NCI-H69 (cell line): ENCODE data around the gene AGPAT3.
"Not testable (repeated sequence)": the region's sequence is repeated elsewhere in the genome, so short reads cannot be mapped to it uniquely, and the experiment has no call there.

ENCODE experiments used
- DNase-seq: peaks from one replicate; lab custom pipeline; 2025; lab: John Stamatoyannopoulos, UW

The AGPAT3 gene

DNA sequence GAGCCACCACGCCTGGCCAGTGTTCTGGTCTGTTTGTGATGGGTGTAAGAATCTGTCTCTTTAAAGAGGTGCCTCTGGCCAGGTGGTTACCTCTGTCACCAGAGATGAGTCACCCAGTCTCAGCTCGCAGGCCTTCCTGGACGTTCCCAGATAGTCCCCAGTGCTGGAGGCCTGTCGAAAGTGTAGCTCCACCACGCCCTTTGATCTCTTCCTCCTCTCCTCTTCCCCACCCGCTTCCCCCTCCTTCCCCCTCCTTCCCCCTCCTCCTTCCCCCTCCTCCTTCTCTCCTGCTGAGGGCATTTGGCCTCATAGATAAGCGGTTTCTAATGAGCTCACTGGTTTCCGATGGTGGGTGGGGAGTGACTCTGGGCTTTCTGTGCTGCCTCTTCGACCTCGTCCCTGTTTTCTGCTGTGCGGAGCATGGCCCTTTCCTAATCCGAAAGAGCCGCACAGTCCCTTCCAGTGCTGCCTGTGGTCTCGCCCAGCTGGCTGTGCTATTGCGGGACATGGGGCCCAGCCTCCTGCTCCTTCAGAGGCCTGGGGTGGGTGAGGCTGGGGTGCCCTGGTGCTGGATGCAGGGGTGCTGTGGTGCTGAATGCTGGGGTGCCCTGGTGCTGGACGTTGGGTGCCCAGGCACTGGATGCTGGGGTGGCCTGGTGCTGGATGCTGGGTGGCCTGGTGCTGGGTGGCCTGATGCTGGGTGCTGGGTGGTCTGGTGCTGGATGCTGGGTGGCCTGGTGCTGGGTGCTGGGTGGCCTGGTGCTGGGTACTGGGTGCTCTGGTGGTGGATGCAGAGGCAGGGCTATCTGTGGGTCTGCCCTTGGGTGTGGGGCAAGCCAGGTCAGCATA is 19.2 kb downstream of the AGPAT3 start:
- DNase-seq: peak; percentile 86

DNA sequence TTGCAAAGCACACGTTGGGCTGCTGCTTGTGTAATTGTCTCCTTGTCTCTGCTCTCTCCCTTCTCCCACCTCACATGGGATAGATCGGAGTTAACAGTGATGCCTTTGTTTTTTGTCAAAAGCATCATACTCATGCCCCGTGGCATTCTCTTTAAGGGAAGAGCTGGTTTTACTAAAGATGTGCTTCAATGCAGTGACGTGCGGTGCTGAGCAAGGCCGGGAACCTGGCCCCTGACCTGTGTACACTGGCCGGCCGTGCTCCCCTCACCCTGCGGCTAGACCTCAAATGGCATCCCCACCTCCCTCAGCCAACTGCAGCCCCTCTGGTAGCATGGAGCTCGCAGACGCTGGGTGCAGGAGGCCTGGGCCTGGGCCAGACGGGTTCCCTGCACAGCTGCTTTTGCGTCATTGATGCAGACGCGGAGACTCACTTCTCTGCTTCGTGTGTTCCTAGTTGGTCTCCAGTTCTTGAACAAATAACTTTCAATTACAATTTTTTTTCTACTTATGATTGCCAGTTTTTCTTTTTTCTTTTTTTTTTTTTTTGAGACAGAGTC is 19.9 kb downstream of the AGPAT3 start:
- DNase-seq: no peak

DNA sequence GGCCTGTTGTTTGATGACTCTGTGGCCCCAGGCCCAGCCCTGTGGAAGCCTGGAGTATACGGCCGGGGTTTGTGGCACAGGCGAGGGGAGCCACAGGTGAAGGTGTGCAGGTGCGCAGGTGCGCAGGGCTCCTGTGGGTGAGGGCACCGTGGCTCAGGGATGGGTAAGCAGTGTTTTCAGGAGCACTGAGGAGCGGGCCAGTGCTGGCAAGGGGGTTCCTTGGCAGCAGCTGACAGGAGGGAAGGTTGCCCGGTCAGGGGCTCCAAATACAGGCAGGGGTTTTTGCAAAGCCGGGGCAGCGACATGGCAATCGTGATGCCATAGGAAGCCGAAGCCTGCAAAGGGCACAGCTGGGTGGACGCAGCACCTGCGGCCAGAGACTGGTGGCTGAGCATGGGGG is 20.7 kb downstream of the AGPAT3 start:
- no peak for DNase-seq

DNA sequence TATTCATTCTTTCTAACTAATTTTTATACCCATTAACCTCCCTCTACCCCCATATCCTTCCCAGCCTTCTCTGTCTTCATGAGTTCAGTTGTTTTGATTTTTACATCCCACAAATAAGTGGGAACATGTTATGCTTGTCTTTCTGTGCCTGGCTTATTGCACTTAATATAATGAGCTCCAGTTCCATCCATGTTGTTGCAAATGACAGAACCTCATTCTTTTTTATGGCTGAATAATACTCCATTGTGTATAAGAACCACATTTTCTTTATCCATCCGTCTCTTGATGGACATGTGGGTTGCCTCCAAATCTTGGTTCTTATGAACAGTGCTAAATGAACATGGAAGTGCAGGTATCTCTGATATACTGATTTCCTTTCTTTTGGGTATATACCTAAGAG is 21.5 kb downstream of the AGPAT3 start:
- DNase-seq: no peak

DNA sequence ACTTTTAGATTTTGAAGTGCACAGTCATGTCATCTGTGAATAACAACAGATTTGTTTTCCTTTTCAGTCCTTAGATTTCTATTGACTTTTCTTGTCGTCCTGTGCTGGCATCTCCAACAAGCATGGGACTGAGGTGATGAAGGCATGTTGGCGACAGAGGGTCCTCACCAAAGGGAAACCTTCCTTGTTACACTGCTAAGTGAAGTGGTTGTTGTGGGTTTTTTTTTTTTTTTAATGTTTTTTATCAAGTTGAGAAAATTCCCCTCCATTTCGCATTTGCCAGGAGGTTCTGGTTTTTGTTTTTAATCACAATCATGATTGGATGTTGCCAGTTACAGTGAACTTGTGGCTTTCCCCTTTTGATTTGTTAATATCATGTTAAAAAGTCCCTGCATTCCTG is 24.0 kb downstream of the AGPAT3 start:
- DNase-seq: no peak

DNA sequence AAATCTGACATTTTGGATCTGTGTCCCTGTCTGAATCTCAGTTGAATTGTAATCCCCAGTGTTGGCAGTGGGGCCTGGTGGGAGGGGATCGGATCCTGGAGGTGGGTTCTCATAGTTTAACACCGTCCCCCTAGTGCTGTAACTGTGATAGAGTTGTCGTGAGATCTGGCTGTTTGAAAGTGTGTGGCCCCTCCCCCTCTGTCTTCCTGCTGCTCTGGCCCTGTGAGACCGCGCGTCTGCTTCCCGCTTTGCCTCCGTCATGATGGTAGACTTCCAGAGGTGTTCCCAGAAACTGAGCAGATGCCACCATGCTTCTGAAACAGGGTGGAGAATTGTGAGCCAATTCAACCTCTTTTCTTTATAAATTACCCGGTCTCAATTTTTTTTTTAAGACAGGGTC is 25.0 kb downstream of the AGPAT3 start:
- DNase-seq: no peak

DNA sequence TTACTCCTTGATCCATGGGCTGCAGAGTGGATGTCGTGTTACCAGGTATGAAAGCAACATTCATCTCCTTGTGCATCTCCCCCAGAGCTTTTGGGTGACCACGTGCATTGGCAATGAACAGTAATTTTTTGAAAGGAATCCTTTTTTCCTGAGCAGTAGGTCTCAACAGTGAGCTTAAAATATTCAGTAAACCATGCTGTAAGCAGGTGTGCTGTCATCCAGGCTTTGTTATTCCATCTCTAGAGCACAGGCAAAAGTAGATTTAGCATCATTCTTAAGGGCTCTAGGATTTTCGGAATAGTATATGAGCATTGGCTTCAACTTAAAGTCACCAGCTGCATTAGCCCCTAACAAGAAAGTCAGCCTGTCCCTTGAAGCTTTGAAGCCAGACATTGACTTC is 27.3 kb downstream of the AGPAT3 start:
- no peak for DNase-seq

DNA sequence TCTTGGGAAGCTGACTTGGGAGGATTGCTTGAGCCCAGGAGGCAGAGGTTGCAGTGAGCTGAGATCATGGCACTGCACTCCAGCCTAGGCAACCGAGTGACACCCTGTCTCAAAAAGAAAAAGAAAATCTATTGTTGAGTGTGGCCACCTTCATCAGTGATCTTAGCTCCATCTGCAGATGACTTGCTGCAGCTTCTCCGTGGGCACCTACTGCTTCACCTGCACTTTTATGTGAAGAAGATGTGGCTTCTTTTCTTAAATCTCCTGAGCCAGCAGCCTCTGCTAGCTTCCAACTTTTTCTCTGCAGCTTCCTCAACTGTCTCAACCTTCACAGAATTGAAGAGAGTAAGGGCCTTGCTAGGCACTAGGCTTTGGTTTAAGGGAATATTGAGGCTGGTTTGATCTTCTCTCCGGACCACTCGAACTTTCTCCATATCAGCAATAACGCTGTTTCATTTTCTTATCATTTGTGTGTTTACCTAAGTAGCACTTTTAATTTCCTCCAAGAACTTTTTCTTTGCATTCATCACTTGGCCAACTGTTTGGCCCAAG is 28.0 kb downstream of the AGPAT3 start:
- DNase-seq: no peak

DNA sequence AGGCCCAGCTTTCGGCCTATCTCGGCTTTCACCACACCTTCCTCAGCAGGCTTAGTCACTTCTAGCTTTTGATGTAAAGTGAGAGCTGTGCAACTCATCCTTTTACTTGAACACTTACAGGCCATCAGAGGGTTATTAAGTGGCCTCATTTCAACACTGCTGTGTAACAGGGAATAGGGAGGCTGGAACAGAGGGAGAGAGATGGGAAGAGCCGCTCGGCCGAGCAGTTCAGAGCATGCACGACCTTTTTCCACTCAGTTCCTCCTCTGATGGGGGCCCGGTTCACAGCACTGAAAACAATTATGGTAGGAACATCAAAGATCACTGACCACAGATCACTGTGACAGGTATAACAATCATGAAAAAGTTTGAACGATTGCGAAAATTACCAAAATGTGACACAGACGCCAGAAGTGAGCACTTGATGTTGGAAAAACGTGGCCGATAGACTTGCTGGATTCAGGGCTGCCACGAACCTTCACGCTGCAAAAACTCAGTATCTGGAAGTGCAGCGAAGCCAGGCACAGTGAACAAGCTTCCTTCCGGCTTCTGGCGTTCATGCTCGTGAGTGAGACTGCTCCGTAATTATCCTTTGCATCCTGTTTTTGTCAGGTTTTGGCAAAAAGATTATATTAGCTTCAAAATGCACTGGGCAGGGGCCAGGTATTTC is 28.6 kb downstream of the AGPAT3 start:
- no peak for DNase-seq

DNA sequence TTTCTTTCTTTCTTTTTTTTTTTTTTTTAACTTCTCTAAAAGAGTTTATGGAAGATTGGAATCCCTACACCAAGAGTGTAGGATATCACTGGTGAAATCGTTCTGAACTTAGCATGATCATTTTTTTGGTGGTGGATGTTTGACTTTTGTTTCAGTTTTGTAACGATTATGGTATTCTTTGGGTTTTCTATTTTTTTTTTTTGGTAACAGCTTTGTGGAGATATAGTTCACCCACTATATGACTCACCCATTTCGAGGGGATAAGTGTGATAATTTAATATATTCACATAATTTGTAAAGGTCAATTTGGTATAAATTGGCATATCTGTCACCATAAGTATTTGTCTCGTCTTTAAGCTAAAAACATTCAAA is 29.2 kb downstream of the AGPAT3 start:
- DNase-seq: no peak

DNA sequence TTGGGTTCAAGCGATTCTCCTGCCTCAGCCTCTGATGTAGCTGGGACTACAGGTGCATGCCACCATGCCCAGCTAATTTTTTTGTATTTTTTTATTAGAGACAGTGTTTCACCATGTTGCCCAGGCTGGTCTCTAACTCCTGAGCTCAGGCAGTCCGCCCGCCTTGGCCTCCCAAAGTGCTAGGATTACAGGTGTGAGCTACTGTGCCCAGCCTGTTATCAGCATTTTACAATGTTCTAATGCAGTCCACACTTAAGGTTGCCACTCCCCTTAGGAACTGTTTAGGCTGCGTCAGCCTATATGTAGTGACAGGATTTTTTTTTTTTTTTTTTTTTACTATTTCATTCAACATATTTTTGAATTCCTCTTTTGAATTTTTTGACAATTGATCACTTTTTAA is 30.2 kb downstream of the AGPAT3 start:
- no peak for DNase-seq

DNA sequence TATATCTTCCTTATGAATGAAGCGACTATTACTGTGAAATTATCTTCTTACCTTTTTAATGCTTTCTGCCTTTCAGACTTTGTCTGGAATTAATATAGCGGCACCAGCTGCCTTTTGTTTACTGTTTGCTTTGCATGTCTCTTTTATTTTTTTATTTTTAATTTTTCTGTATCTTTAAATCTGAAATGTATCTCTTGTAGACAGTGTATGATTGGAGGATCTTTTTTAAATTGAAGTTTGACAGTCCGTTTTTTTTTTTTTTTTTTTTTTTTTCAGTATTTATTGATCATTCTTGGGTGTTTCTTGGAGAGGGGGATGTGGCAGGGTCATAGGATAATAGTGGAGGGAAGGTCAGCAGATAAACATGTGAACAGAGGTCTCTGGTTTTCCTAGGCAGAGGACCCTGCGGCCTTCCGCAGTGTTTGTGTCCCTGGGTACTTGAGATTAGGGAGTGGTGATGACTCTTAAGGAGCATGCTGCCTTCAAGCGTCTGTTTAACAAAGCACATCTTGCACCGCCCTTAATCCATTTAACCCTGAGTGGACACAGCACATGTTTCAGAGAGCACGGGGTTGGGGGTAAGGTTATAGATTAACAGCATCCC is 31.8 kb downstream of the AGPAT3 start:
- DNase-seq: not testable (repeated sequence)

DNA sequence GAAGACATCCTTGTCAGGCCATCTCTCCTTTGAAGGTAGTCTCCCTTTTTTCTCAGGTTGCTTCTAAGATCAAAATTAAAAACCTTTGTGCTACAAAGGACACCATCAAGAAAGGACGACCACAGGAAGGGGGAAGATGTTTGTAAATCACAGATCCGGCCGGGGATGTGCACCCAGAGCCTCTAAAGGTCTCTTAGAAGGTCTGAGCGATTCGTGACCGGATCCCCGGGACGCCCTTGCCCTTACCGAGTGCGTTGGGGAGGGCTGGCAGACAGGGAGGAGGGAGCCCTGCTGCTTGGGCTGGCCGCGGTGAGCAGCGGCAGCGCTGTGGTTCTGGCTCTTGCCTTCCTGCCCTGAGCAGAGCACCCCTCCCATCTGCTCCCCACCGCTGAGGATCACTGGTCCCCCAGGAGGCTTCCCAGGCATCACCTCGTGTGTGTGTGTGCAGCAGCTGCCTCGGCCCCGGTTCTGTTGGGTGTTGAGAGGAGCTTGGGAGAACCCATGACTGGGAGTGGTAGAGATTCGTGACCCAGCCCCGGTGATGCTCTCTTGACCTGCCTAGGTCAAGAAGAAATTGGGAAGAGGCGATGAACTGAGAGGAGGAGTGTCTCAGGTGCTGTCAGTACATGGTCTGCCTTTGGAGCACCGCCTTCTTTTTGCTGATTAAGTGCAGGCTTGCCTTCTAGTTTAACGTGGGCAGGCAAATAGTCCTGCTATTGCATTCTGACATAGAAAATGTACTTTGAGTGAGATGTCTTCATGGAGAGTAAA is 34.5 kb downstream of the AGPAT3 start:
- DNase-seq: no peak

DNA sequence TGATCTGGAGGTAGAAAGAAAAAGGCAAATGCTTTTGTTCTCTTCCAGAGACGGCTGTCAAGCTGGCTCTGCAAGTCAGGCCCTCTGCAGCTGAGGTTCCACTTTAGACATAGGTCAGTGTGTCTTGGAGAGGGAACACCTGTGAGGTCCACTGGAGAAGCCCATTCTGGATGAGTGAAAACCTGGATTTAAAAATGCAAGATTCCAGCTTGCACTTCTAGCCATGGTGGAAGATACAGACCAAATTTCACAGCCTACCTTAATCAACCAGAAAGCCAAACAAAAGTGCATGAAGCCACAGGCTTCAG is 35.0 kb downstream of the AGPAT3 start:
- DNase-seq: no peak

DNA sequence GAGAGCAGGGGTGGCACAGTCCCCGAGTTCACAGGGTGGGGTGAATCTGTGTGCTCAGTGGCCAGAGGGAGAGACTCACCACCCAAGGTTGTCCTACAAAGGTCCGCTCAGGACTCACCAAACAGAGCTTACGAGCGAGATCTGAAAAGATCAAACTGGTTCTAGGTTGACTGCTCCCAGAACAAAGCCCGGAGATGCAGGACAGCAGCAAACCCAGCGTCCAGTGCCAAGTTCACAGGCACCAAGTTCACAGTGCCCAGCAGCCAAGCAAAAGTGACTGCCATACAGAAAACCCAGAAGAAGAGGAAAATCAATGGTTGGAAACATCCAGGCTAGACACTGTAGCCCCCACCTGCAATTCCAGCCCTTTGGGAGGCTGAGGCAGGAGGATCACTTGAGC is 35.7 kb downstream of the AGPAT3 start:
- DNase-seq: no peak

DNA sequence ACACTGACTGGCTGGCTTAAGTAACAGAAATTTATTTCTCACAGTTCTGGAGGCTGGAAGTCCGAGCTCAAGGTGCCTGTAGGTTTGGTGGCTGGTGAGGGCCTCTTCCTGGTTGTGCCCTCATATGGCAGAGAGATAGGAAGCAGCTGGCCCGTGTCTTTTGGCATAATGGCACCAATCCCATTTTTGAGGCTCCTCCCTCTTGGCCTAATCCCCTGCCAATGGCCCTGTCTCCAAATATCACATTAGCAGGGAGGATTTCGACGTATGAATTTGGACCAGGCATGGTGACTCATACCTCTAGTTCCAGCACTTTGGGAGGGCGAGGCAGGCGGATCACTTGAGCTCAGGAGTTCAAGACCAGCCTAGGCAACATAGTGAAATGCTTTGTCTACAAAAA is 37.4 kb downstream of the AGPAT3 start:
- DNase-seq: peak; percentile 38

DNA sequence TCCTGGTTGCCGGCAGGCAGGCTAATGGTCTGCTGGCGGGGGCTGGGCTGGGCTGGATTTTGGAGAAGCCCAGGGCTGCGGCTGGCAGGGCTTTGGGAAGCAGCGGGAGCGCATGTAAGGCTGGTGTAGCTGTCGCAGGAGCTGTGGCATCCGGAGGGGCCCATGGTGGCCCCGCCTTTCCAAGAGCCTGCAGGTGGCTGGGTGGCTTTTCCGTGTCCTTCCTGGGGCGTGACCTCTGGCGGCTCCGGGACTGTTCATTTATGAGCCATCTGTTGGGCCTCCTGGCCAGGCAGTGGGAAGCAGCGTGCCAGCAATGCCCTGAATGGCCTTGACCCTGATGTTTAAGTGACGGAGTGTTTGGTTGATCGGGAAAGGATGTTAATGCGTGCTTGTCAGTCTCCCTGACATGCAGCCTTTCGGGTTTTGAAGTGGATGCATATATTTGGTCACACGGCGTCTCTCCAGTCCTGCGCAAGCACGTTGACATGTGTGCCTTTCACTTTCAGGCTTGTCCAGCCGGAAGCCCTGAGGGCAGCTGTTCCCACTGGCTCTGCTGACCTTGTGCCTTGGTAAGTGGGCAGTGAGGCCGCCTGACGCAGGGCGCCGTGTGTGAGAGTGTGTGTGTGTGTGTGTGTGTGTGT is 38.5 kb downstream of the AGPAT3 start:
- no peak for DNase-seq

DNA sequence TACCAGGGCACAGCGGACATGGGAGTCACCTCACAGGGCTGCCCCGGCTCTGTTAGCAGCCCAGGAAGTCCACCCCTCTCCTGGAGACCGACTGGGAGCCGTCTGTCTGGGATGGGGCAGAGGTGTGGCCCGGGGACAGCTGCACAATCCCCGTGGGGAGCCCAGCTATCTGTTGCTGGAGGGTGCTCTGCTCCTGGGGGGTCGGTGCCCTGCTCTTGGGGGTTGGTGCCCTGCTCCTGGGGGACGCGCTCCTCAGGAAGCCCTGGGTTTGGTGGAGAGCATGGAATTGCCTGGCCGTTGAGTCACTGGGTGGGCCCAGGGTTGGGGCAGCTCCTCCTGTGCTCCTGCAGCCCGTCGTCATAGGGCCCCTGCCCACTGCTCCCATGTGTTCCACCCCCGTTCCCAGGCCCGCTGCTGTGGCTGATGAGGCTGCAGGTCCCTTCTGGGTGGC is 39.3 kb downstream of the AGPAT3 start:
- no peak for DNase-seq

DNA sequence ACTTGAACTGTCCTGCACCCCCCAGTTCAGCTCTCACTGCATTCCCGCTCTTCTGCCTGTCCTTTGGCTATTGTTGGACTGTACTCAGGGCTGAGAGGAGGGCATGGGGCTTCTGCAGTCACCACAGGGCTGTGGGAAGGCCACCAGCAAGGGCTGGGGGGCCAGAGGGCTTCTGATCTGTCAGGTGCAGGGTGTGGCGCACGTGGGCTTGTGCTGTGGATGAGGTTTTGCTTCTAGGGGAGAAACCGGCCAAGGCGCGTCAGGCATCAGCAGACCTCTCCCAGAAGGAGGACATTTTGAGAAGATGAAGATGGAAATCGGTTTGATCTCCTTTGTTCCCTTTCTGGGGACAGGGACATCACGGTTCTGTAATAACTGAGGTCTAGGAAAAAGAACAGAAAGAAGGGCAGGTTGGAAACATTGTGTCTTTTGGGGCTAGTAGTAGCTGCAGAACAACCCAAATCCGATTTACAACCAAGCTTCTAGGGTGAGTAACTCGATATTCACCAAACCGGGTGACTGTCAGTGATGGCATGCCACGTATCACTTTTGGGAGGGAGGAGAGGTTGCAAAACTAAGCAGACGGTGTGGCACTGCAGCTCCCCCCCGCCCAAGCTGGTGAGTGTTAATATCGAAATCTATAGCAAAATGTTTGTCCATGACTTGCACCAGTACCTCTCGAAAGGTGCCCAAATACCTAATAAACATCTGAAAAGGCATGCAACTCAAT is 40.9 kb downstream of the AGPAT3 start:
- no peak for DNase-seq

DNA sequence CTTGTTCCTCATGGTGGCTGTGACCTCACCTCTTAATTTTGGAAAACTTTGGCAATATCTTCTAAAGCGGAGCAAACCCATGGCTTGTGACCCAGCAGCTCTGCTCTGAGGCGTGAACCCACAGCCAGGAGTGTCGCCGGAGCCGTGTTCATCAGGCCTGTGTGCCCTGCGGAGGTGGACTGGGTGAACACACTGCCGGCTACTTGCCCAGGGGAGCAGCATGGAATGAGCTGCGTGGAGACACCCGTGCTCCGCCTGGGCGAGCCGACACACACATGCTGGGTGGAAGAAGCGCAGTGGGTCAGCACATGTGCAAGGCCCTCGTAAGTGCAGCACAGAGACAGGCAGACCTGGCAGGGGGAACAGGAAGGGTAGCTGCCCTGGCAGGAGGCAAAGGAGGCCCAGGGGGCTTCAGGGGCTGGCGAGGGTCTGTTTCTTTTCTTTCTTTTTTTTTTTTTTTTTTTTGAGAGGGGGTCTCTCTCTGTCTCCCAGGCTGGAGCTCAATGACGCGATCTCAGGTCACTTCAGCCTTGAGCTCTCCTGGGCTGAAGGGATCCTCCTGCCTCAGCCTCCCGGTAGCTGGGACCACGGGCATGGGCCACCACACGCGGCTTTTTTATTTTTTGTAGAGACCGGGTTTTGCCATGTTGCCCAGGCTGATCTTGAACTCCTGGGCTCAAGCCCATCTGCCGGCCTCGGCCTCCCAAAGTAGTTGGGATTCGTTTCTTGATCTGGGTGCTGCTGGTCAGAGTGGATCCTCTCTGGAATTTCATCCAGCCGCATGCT is 41.8 kb downstream of the AGPAT3 start:
- no peak for DNase-seq
